Uterus (tissue), 2 donors: ENCODE measurements around the gene COG7.

Source experiments
- POLR2A ChIP-seq, 2 donors: fragments of 450-650 bp; IDR thresholded peaks; one replicate each; pipeline ENCODE4 v1.6.1; 2016; ENCODE audit warnings: antibody characterized with exemption in 2 of 2, mild to moderate bottlenecking in 1 of 2, moderate library complexity in 1 of 2
- TF ChIP-seq, protein P1 (sequence below), 4 experiments: fragments of 200-600 bp in 2 of 4; fragments of 450-650 bp in 2 of 4; sonication (generic) in 2 of 4; IDR thresholded peaks; one replicate each; pipeline ENCODE4 v1.5.1; 2016 to 2019; ENCODE audit warnings: antibody characterized with exemption in 4 of 4, mild to moderate bottlenecking in 2 of 4, moderate library complexity in 1 of 4

DNA sequence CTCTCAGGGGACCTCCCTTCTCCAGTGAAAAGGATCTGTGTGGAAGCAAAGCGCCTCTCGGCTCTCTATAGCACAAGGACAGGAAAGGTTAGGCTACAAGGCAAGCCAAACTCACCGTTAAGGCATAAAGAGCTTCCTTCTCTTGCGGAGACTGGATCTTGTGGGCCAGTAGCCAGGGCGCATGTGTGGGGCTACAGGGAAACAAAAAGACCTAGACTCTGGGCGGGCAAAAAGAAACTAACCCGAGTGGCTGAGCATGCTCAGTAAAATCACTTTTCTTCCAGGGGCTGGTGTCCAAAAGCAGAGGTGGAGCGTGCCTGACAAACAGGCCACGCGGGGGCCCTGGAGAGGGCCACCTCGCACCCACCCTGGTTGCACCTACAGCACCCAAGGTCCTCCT lies 41.2 kb upstream of the COG7 start:
- TF ChIP-seq, protein P1, sequence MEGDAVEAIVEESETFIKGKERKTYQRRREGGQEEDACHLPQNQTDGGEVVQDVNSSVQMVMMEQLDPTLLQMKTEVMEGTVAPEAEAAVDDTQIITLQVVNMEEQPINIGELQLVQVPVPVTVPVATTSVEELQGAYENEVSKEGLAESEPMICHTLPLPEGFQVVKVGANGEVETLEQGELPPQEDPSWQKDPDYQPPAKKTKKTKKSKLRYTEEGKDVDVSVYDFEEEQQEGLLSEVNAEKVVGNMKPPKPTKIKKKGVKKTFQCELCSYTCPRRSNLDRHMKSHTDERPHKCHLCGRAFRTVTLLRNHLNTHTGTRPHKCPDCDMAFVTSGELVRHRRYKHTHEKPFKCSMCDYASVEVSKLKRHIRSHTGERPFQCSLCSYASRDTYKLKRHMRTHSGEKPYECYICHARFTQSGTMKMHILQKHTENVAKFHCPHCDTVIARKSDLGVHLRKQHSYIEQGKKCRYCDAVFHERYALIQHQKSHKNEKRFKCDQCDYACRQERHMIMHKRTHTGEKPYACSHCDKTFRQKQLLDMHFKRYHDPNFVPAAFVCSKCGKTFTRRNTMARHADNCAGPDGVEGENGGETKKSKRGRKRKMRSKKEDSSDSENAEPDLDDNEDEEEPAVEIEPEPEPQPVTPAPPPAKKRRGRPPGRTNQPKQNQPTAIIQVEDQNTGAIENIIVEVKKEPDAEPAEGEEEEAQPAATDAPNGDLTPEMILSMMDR (IDR thresholded peaks at IDR 0.05) = no peak
- TF ChIP-seq POLR2A (IDR thresholded peaks at IDR 0.05) = no peak
